ENCODE measurements around the gene D2HGDH.

GRCh38 chr2:241728000-241728399 is 6.4 kb upstream of the D2HGDH start:
- TF ChIP-seq, protein P1, sequence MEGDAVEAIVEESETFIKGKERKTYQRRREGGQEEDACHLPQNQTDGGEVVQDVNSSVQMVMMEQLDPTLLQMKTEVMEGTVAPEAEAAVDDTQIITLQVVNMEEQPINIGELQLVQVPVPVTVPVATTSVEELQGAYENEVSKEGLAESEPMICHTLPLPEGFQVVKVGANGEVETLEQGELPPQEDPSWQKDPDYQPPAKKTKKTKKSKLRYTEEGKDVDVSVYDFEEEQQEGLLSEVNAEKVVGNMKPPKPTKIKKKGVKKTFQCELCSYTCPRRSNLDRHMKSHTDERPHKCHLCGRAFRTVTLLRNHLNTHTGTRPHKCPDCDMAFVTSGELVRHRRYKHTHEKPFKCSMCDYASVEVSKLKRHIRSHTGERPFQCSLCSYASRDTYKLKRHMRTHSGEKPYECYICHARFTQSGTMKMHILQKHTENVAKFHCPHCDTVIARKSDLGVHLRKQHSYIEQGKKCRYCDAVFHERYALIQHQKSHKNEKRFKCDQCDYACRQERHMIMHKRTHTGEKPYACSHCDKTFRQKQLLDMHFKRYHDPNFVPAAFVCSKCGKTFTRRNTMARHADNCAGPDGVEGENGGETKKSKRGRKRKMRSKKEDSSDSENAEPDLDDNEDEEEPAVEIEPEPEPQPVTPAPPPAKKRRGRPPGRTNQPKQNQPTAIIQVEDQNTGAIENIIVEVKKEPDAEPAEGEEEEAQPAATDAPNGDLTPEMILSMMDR (IDR thresholded peaks at IDR 0.05 in 4 of 5, conservative IDR thresholded peaks at IDR 0.05 in 1 of 5) = no peak
- no peak for TF ChIP-seq POLR2A (IDR thresholded peaks at IDR 0.05)
